Measurements from ENCODE around the gene PSME2.

PSME2 gene

DNA sequence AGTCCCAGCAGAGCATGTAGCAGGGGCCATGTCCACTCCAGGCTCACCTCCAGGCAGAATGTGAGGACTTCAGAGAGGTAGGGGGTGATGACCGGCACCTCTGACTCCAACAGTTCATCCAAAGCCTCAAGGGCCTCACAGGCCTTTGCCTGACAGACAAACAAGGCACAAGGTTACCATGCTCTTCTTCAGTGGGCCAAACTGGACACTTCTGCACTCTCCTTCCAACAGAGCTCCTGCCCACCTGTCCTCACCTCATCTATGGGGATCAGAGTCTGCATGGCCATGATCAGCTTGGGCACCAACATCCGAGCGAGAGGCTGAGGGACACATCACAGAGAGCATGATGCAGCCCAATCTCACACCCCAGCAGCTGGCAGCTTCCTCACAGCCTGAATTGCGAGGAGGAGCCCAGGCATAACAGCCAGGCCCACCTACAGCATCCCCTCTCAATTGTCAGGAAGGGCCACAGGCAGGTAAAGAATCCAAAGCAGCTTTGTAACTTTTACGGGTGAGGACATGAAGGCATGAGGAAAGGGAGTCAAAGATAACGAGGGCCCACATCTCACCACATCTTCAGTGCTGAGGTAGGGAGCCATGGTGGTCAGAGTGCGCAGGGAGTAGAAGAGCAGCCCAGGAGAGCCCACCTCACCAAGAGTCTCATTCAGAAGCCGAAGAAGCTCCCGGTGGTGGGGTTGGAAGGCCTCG lies 40.6 kb upstream of the PSME2 start:
- TF ChIP-seq POLR2A (IDR thresholded peaks at IDR 0.05; ENCODE audit: extremely low read depth, insufficient read length) (no peak), MYC (IDR thresholded peaks at IDR 0.05; ENCODE audit: low read depth, low read length) (no peak)
- TF ChIP-seq, protein P1, sequence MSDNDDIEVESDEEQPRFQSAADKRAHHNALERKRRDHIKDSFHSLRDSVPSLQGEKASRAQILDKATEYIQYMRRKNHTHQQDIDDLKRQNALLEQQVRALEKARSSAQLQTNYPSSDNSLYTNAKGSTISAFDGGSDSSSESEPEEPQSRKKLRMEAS (IDR thresholded peaks at IDR 0.05; ENCODE audit: low read depth, low read length): no peak
- TF ChIP-seq, protein P2, sequence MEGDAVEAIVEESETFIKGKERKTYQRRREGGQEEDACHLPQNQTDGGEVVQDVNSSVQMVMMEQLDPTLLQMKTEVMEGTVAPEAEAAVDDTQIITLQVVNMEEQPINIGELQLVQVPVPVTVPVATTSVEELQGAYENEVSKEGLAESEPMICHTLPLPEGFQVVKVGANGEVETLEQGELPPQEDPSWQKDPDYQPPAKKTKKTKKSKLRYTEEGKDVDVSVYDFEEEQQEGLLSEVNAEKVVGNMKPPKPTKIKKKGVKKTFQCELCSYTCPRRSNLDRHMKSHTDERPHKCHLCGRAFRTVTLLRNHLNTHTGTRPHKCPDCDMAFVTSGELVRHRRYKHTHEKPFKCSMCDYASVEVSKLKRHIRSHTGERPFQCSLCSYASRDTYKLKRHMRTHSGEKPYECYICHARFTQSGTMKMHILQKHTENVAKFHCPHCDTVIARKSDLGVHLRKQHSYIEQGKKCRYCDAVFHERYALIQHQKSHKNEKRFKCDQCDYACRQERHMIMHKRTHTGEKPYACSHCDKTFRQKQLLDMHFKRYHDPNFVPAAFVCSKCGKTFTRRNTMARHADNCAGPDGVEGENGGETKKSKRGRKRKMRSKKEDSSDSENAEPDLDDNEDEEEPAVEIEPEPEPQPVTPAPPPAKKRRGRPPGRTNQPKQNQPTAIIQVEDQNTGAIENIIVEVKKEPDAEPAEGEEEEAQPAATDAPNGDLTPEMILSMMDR (IDR thresholded peaks at IDR 0.05; ENCODE audit: low read depth, low read length): no peak
- no peak for DNase-seq (ENCODE audit: low read depth)
- peak overlapping the region; percentile 85 for H3K4me3 ChIP-seq (ENCODE audit: low read depth, low read length)

DNA sequence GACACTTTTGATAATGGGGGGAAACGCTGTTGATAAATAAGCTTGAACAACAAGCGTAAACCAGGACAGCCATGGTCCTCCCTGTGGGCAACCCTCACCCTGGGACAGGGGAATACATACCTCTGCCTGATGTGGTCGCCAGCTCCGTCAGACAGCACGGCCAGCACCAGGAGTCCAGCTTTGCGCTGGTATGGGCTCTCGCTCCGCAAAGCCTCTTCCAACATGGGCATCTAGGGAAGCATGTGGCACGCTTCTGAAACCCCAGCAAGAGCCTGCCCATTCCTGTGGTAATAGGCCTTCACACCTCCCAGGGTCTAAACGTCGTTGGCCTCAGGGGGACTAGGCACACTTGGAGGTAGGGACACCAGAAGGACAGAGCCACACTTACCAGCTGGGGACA lies 39.3 kb upstream of the PSME2 start:
- no peak for DNase-seq (ENCODE audit: low read depth)

DNA sequence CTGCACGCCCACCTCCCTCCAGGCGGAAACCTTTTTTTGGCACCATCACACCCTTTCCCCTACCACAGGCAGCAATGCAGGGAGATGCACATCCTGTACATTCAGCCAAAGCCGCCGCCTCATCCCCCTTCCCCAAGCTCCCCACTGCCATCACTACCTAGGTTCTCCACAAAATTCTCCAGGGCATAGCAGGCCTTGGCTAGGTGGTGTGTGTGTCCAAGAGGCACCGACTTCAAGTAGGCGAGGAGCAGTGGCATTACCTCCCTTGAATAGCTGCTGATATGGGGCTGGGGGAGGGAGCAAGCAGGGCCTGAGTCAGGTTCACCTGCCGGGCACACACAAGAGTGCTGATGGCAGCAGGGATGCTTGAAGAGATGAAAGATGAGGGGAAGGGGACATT lies 38.6 kb upstream of the PSME2 start:
- TF ChIP-seq, protein P1 (IDR thresholded peaks at IDR 0.05; ENCODE audit: low read depth, low read length): no peak
- TF ChIP-seq, protein P2 (IDR thresholded peaks at IDR 0.05; ENCODE audit: low read depth, low read length): no peak
- TF ChIP-seq POLR2A (IDR thresholded peaks at IDR 0.05; ENCODE audit: extremely low read depth, insufficient read length): no peak
- no peak for TF ChIP-seq MYC (IDR thresholded peaks at IDR 0.05; ENCODE audit: low read depth, low read length)
- no peak overlapping the region for H3K4me3 ChIP-seq (ENCODE audit: low read depth, low read length)
- DNase-seq (ENCODE audit: low read depth): no peak

More for the DNA sequence above, 39.3 kb upstream of the PSME2 start:
- TF ChIP-seq, protein P1 (IDR thresholded peaks at IDR 0.05; ENCODE audit: low read depth, low read length): no peak
- TF ChIP-seq POLR2A (IDR thresholded peaks at IDR 0.05; ENCODE audit: extremely low read depth, insufficient read length) (no peak), MYC (IDR thresholded peaks at IDR 0.05; ENCODE audit: low read depth, low read length) (no peak)
- TF ChIP-seq, protein P2 (IDR thresholded peaks at IDR 0.05; ENCODE audit: low read depth, low read length): no peak
- no peak overlapping the region for H3K4me3 ChIP-seq (ENCODE audit: low read depth, low read length)

DNA sequence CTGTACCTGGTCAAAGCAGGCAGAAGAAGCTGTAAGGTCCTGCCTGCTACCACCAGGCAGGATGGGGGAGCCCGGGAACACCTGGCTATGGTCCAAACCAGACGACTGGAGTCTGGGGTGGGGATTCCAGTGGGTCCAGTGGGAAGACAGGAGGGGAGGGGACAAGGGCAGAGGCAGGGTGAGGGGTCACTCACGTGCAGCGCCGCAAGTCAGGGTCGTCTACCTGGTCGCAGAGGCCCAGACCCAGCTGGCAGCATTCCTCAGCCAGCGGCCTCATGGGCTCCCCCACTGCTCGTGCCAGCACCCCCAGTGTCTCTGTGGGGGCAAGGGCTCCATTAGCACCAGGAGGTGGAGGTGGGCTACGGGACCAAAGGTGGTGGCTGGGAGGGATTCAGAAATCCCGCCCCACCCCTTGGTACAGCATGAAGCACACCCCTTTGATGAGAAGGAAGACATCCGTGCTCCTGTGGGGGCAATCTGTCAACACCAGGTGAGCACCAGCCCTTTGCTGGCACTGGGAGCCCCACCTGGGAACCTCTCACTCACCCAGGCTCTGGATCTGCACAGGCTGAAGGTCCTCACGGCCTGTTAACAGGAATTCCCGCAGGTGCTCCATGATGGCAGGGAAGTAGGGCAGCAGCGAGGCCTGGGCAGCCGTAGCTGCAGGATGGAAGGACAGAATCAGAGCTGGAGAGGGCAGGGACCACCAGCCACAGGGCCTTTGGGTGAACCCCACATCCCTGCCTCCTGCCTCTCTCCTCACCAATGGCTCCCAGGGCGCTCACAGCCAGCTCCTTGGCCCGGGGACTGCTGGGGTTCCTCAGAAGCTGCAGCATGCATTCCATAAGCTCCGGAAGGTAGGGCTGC lies 37.9 kb upstream of the PSME2 start:
- TF ChIP-seq, protein P2 (IDR thresholded peaks at IDR 0.05; ENCODE audit: low read depth, low read length): no peak
- TF ChIP-seq, protein P1 (IDR thresholded peaks at IDR 0.05; ENCODE audit: low read depth, low read length): no peak
- TF ChIP-seq POLR2A (IDR thresholded peaks at IDR 0.05; ENCODE audit: extremely low read depth, insufficient read length): no peak
- TF ChIP-seq MYC (IDR thresholded peaks at IDR 0.05; ENCODE audit: low read depth, low read length): no peak
- no peak overlapping the region for H3K4me3 ChIP-seq (ENCODE audit: low read depth, low read length)
- no peak for DNase-seq (ENCODE audit: low read depth)

DNA sequence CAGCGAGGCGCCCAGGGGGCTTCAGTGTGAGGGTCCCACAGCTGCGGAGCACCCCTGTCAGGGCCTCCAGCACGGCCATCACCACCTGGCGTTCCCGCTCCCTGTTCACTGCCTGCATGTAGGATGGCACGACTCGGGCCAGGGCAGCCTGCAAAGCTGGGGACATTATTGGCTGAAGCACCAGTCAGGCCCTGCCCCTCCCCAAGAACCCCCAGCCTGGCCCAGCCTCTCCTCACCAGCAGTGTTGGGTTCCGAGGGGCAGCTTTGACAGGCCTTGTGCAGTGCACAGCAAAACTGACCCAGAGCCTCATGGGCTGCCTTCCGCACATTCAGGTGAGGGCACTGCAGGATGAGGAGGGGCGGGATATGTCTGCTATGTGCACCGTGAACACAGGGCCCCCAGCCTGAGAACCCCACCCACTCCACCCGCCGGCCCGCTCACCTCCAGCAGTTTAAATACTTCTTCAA lies 36.6 kb upstream of the PSME2 start:
- TF ChIP-seq, protein P1 (IDR thresholded peaks at IDR 0.05; ENCODE audit: low read depth, low read length): no peak
- no peak for TF ChIP-seq MYC (IDR thresholded peaks at IDR 0.05; ENCODE audit: low read depth, low read length)
- TF ChIP-seq, protein P2 (IDR thresholded peaks at IDR 0.05; ENCODE audit: low read depth, low read length): no peak
- TF ChIP-seq POLR2A (IDR thresholded peaks at IDR 0.05; ENCODE audit: extremely low read depth, insufficient read length): no peak
- no peak for DNase-seq (ENCODE audit: low read depth)
- H3K4me3 ChIP-seq (ENCODE audit: low read depth, low read length): no peak overlapping the region

Measured in NB4 (cell line).